GM12878 (cell line): Measurements from ENCODE around the gene GAS6. TPM values are rescaled to one million over a fixed set of nuclear protein-coding genes. Genes with fewer than 3 reads are reported as not detected.

Experiments used
- ATAC-seq: fragments of 200-7000 bp; cut with Tn5 transposase; 3 replicates; pipeline ENCODE4 v1.9.1; 2020; ENCODE audit warnings: mild to moderate bottlenecking, moderate library complexity
- BruUV-seq: library from RNA; stranded (reverse); fragments of 400-500 nt; replicated peaks from 2 replicates; lab custom pipeline; 2021; lab: Mats Ljungman, UMichigan
- CTCF ChIA-PET: fragments of 300-600 bp; sonication (Branson Sonifier 250); formaldehyde crosslinking; extraction: SDS; loops from one replicate; lab custom pipeline; 2021; ENCODE audit warnings: inconsistent platforms; lab: Yijun Ruan, JAX
- POLR2A ChIA-PET: fragments of 350-600 bp; formaldehyde crosslinking; extraction: SDS; loops from one replicate; lab custom pipeline; 2021; ENCODE audit warnings: inconsistent platforms; lab: Charles Lee
- RAD21 ChIA-PET: fragments of 300-600 bp; sonication (Branson Sonifier 250); formaldehyde crosslinking; loops from one replicate; lab custom pipeline; 2023; ENCODE audit warnings: antibody characterized with exemption; ENCODE audit not compliant: unreplicated experiment; lab: Charles Lee
- SMC1A ChIA-PET: fragments of 300-600 bp; sonication (Branson Sonifier 250); formaldehyde crosslinking; loops from one replicate; lab custom pipeline; 2023; ENCODE audit not compliant: unreplicated experiment, uncharacterized antibody; lab: Charles Lee
- DNase-seq: peaks from one replicate; pipeline ENCODE4 v3.0.0-alpha.2; 2011; ENCODE audit warnings: low read depth, low spot score
- FAIRE-seq: peaks from 3 replicates; lab custom pipeline; 2011; peaks lifted over from hg19 to GRCh38; lab: Jason Lieb, UNC
- H2AFZ ChIP-seq: 2 replicates; pipeline ENCODE4 v1.6.0; 2011; ENCODE audit warnings: low read depth, low read length, control low read depth; ENCODE audit not compliant: control insufficient read depth
- H3K27ac ChIP-seq: 2 replicates; pipeline ENCODE4 v1.5.1; 2011; ENCODE audit warnings: control low read depth; ENCODE audit not compliant: control insufficient read depth, insufficient read depth
- H3K27me3 ChIP-seq, 2 experiments: replicated peaks in 1 of 2; 2 replicates each; pipeline versions ENCODE4 v1.6.0 to v1.6.1; 2011; ENCODE audit warnings: low read length in 1 of 2; ENCODE audit not compliant: control insufficient read depth in 2 of 2, insufficient read depth in 2 of 2
- H3K36me3 ChIP-seq, 2 experiments: 2 replicates each; pipeline ENCODE4 v1.5.1; 2011; ENCODE audit warnings: low read length in 1 of 2; ENCODE audit not compliant: control insufficient read depth in 2 of 2, insufficient read depth in 2 of 2
- H3K4me1 ChIP-seq: 2 replicates; pipeline ENCODE4 v1.6.1; 2011; ENCODE audit warnings: mild to moderate bottlenecking, low read length, moderate library complexity, mixed read lengths; ENCODE audit not compliant: control insufficient read depth, insufficient read depth
- H3K4me2 ChIP-seq: 2 replicates; pipeline ENCODE4 v1.6.0; 2011; ENCODE audit warnings: control low read depth; ENCODE audit not compliant: control insufficient read depth, insufficient read depth
- H3K4me3 ChIP-seq: fragments of 200-600 bp; sonication (generic); 2 replicates; pipeline ENCODE4 v1.5.1; 2016
- H3K79me2 ChIP-seq: 2 replicates; pipeline ENCODE4 v1.6.0; 2011; ENCODE audit warnings: low read length; ENCODE audit not compliant: control insufficient read depth, insufficient read depth
- H3K9ac ChIP-seq: 2 replicates; pipeline ENCODE4 v1.8.0; 2011; ENCODE audit warnings: low read length, control low read depth, mixed read lengths; ENCODE audit not compliant: control insufficient read depth, insufficient read depth
- H3K9me3 ChIP-seq: replicated peaks from 3 replicates; pipeline ENCODE4 v1.5.1; 2011; ENCODE audit warnings: mild to moderate bottlenecking, low read length; ENCODE audit not compliant: control insufficient read depth, insufficient read depth
- H4K20me1 ChIP-seq: 2 replicates; pipeline ENCODE4 v1.6.0; 2011; ENCODE audit not compliant: control insufficient read depth, insufficient read depth
- ASH2L ChIP-seq: fragments of 300-600, 200-600 bp; sonication (generic); IDR thresholded peaks from 2 replicates; pipeline ENCODE4 v1.6.1; 2017; ENCODE audit warnings: low read depth, mild to moderate bottlenecking, borderline replicate concordance
- CHD2 ChIP-seq: IDR thresholded peaks from 2 replicates; pipeline ENCODE4 v1.6.1; 2011; ENCODE audit warnings: low read depth, low read length, improper control_type of control experiment, borderline replicate concordance
- EGR1 ChIP-seq, 2 experiments: IDR thresholded peaks; 1 replicate in 1 of 2; 2 replicates in 1 of 2; pipeline ENCODE4 v1.6.1; 2011 to 2012; ENCODE audit warnings: low read depth in 2 of 2, low read length in 2 of 2, borderline replicate concordance in 1 of 2, mild to moderate bottlenecking in 1 of 2, moderate library complexity in 1 of 2
- KDM1A ChIP-seq: fragments of 200-600 bp; sonication (generic); IDR thresholded peaks from 2 replicates; pipeline ENCODE4 v1.6.1; 2016; ENCODE audit warnings: borderline replicate concordance
- MYB ChIP-seq: fragments of 150-350 bp; IDR thresholded peaks from 2 replicates; pipeline ENCODE4 v1.6.1; 2014; ENCODE audit warnings: mild to moderate bottlenecking, low read depth, low read length, borderline replicate concordance
- NR2C2 ChIP-seq: IDR thresholded peaks from 2 replicates; pipeline ENCODE4 v1.6.1; 2011; ENCODE audit warnings: borderline replicate concordance, low read depth; ENCODE audit not compliant: control insufficient read depth, insufficient read length
- POLR2AphosphoS2 ChIP-seq: IDR thresholded peaks from 2 replicates; pipeline ENCODE4 v1.6.1; 2011; ENCODE audit warnings: low read depth, mild to moderate bottlenecking, low read length, improper control_type of control experiment, moderate library complexity
- RAD51 ChIP-seq: fragments of 450-650 bp; IDR thresholded peaks from 2 replicates; pipeline ENCODE4 v1.6.1; 2016; ENCODE audit warnings: moderate library complexity, mild to moderate bottlenecking, inconsistent platforms
- RFX5 ChIP-seq: IDR thresholded peaks from 2 replicates; pipeline ENCODE4 v1.6.1; 2011; ENCODE audit warnings: low read depth, low read length, improper control_type of control experiment
- SMAD1 ChIP-seq: fragments of 450-650 bp; IDR thresholded peaks from 2 replicates; pipeline ENCODE4 v1.6.1; 2018; ENCODE audit warnings: mild to moderate bottlenecking, low read depth; ENCODE audit not compliant: partially characterized antibody
- TCF7 ChIP-seq: IDR thresholded peaks from 2 replicates; pipeline ENCODE4 v1.6.1; 2014; ENCODE audit warnings: antibody characterized with exemption, borderline replicate concordance
- YY1 ChIP-seq: IDR thresholded peaks from 2 replicates; pipeline ENCODE4 v1.6.1; 2011; ENCODE audit warnings: low read depth, mild to moderate bottlenecking, low read length
- WGBS: methylation state at CpG from one replicate; pipeline ENCODE4 v1.1.6; 2016; ENCODE audit warnings: low lambda C conversion rate; ENCODE audit not compliant: insufficient replicate concordance, insufficient coverage; ENCODE audit errors: missing lambda C conversion rate; 5-methylcytosine and 5-hydroxymethylcytosine counted together
- in situ Hi-C: fragments of 300-500 bp; cut with MboI; formaldehyde crosslinking; loops from 9 replicates; pipeline ENCODE4 v1.14.3; 2018; ENCODE audit warnings: mixed read lengths
- intact Hi-C: fragments of 100-400 bp; cut with micrococcal nuclease; formaldehyde crosslinking; loops from one replicate; pipeline ENCODE4 v1.14.2; 2022; ENCODE audit not compliant: unreplicated experiment
- polyA plus RNA-seq, 11 experiments: library from polyadenylated mRNA; depleted of rRNA in 4 of 11; unstranded in 6 of 11; stranded (reverse) in 5 of 11; fragments of >200 nt; fragmentation: Nextera tagmentation in 4 of 11; fragmentation: Illumina TruSeq in 1 of 11; extraction: Ambion mirVana in 4 of 11; extraction: Trizol in 1 of 11; gene quantifications; 1 replicate in 1 of 11; 2 replicates in 10 of 11; pipeline versions ENCODE4 v1.2.1 to v1.2.3, GENCODE V29; 2011 to 2016; ENCODE audit warnings: inconsistent platforms in 2 of 11, missing spikeins in 2 of 11, low read depth in 1 of 11
- total RNA-seq, 4 experiments: library from RNA; depleted of rRNA in 3 of 4; stranded (reverse); fragments of >200 nt in 3 of 4; fragmentation: Illumina TruSeq in 1 of 4; extraction: Trizol in 1 of 4; gene quantifications; 2 replicates each; pipeline versions ENCODE4 v1.2.1 to v1.2.3, GENCODE V29; 2013 to 2021
- TF ChIP-seq, protein P1 (sequence below): fragments of 450-650 bp; IDR thresholded peaks from 2 replicates; pipeline ENCODE4 v1.6.1; 2014; ENCODE audit warnings: mild to moderate bottlenecking
- TF ChIP-seq, protein P2 (sequence below): IDR thresholded peaks from 2 replicates; pipeline ENCODE4 v1.6.1; 2012; ENCODE audit warnings: low read depth, low read length, improper control_type of control experiment
- TF ChIP-seq, protein P3 (sequence below): fragments of 150-350 bp; IDR thresholded peaks from 2 replicates; pipeline ENCODE4 v1.6.1; 2014; ENCODE audit warnings: mild to moderate bottlenecking, low read depth, low read length
- TF ChIP-seq, protein P4 (sequence below): fragments of 450-650 bp; formaldehyde crosslinking; IDR thresholded peaks from 2 replicates; pipeline ENCODE4 v1.5.0; 2022; ENCODE audit warnings: mild to moderate bottlenecking, missing genetic modification characterization

The GAS6 gene
- total and polyA plus RNA-seq, 10 of the 15 experiments (the other 5 are each of a cell fraction or from before 2014, with no cell fraction given): 0.03 to 0.59 (median 0.10) TPM; not detected in 2

DNA sequence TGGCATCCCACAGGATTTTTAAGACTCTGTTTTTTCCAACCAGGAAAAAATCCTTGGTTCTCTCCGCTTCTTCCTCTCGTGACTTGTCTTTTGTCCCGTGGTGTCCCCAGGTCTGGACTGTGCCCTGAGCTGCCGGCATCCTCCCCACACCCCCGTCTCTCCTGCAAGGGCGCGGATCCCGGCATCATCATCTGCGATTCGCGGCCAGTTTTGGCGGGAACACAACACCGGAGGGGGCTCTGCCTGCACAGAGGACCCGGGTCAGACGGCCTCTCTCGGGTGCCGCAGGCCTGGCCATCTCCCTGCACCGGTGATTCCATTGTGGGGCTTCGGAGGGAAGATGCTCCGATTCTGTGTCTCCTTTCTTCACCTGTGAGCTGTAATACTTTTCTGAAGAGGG is 18.8 kb upstream of the GAS6 start (continued):
- TF ChIP-seq, protein P1, sequence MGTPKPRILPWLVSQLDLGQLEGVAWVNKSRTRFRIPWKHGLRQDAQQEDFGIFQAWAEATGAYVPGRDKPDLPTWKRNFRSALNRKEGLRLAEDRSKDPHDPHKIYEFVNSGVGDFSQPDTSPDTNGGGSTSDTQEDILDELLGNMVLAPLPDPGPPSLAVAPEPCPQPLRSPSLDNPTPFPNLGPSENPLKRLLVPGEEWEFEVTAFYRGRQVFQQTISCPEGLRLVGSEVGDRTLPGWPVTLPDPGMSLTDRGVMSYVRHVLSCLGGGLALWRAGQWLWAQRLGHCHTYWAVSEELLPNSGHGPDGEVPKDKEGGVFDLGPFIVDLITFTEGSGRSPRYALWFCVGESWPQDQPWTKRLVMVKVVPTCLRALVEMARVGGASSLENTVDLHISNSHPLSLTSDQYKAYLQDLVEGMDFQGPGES: no peak
- TF ChIP-seq YY1: no peak
- TF ChIP-seq, protein P2, sequence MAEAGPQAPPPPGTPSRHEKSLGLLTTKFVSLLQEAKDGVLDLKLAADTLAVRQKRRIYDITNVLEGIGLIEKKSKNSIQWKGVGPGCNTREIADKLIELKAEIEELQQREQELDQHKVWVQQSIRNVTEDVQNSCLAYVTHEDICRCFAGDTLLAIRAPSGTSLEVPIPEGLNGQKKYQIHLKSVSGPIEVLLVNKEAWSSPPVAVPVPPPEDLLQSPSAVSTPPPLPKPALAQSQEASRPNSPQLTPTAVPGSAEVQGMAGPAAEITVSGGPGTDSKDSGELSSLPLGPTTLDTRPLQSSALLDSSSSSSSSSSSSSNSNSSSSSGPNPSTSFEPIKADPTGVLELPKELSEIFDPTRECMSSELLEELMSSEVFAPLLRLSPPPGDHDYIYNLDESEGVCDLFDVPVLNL: no peak

DNA sequence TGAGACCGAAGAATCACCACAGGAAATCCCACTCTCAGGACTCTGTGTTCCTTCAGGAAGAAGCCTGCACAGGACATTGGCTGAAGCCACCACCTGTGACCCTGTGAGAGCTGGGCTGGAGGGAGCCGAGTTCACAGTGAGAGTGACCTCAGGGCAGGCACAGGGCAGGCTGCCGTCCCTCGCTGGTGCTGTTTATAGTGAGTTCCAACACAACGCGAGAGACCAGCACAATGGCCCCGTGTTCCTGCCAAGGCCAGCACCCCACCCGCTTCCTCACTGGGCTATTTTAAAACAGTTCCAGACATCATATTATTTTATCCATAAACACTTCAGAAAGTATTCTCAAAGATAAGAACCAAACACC is 18.4 kb upstream of the GAS6 start:
- POLR2A ChIA-PET: no interaction called here
- no peak for FAIRE-seq
- intact Hi-C loops (no loop called here), in situ Hi-C loops (no loop called here)
- no peaks in the 10 kb centered on the region for H3K4me1 ChIP-seq
- BruUV-seq: no TSS peak
- CTCF ChIA-PET: no interaction called here
- ATAC-seq: no peak
- H3K4me3 ChIP-seq: no peak overlapping the region
- H3K79me2 ChIP-seq: no peaks in the 10 kb centered on the region
- TF ChIP-seq POLR2AphosphoS2 (no peak), MYB (no peak), CHD2 (no peak), RAD51 (no peak), EGR1 (IDR thresholded peaks at IDR 0.05; ENCODE audit: borderline replicate concordance in 1 of 2, low read depth in 2 of 2, low read length in 2 of 2) (no peak), KDM1A (no peak), SMAD1 (no peak), ASH2L (no peak), RFX5 (no peak), NR2C2 (no peak), TCF7 (no peak)
- TF ChIP-seq, protein P3, sequence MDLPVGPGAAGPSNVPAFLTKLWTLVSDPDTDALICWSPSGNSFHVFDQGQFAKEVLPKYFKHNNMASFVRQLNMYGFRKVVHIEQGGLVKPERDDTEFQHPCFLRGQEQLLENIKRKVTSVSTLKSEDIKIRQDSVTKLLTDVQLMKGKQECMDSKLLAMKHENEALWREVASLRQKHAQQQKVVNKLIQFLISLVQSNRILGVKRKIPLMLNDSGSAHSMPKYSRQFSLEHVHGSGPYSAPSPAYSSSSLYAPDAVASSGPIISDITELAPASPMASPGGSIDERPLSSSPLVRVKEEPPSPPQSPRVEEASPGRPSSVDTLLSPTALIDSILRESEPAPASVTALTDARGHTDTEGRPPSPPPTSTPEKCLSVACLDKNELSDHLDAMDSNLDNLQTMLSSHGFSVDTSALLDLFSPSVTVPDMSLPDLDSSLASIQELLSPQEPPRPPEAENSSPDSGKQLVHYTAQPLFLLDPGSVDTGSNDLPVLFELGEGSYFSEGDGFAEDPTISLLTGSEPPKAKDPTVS: no peak
- TF ChIP-seq, protein P4, sequence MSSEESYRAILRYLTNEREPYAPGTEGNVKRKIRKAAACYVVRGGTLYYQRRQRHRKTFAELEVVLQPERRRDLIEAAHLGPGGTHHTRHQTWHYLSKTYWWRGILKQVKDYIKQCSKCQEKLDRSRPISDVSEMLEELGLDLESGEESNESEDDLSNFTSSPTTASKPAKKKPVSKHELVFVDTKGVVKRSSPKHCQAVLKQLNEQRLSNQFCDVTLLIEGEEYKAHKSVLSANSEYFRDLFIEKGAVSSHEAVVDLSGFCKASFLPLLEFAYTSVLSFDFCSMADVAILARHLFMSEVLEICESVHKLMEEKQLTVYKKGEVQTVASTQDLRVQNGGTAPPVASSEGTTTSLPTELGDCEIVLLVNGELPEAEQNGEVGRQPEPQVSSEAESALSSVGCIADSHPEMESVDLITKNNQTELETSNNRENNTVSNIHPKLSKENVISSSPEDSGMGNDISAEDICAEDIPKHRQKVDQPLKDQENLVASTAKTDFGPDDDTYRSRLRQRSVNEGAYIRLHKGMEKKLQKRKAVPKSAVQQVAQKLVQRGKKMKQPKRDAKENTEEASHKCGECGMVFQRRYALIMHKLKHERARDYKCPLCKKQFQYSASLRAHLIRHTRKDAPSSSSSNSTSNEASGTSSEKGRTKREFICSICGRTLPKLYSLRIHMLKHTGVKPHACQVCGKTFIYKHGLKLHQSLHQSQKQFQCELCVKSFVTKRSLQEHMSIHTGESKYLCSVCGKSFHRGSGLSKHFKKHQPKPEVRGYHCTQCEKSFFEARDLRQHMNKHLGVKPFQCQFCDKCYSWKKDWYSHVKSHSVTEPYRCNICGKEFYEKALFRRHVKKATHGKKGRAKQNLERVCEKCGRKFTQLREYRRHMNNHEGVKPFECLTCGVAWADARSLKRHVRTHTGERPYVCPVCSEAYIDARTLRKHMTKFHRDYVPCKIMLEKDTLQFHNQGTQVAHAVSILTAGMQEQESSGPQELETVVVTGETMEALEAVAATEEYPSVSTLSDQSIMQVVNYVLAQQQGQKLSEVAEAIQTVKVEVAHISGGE (CRISPR knock-in tag): no peak
- DNase-seq: no peak
- WGBS: 81% methylated on average over 8 of the region's 8 CpGs
- RAD21 ChIA-PET: no interaction called here
- H3K36me3 ChIP-seq: no peaks in the 10 kb centered on the region
- H3K9me3 ChIP-seq: no peaks in the 10 kb centered on the region
- H2AFZ ChIP-seq: no peak overlapping the region
- peaks cover 0 to 3% of the 10 kb centered on the region in 2 experiments; a peak in 1 of 4 replicates for H3K27me3 ChIP-seq
- no peak overlapping the region for H3K4me2 ChIP-seq
- H3K27ac ChIP-seq: no peak overlapping the region
- SMC1A ChIA-PET: no interaction called here
- no peaks in the 10 kb centered on the region for H4K20me1 ChIP-seq
- H3K9ac ChIP-seq: no peak overlapping the region
